ENCODE measurements around the gene NFKBIA. TPM values are rescaled to one million over a fixed set of nuclear protein-coding genes. Genes with fewer than 3 reads are reported as not detected.
"Not testable (repeated sequence)": the region's sequence is repeated elsewhere in the genome, so short reads cannot be mapped to it uniquely, and the experiment has no call there.

Gene NFKBIA
- total and polyA plus RNA-seq, 4 donors, result 46.9 to 204 (median 86.3) TPM

GRCh38 chr14:35355981-35356841 lies 48.3 kb downstream of the NFKBIA start:
- WGBS, result 28% methylated on average over 5 of the region's 5 CpGs
- Histone ChIP-seq H3K4me1 (ENCODE audit: control insufficient read depth in 4 of 4, insufficient read depth in 4 of 4, low read length in 3 of 4) (peaks cover 14 to 45% (median 19%) of the 10 kb centered on the region in 4 donors), H3K9ac (ENCODE audit: low read depth in 1 of 2, low read length in 2 of 2) (peak overlapping the region in 1 of 2 donors; percentile 29), H3K4me3 (ENCODE audit: low read depth in 1 of 3, low read length in 3 of 3) (no peak overlapping the region), H3K27me3 (ENCODE audit: control insufficient read depth in 4 of 4, insufficient read depth in 4 of 4, low read length in 3 of 4) (no peaks in the 10 kb centered on the region), H3K36me3 (ENCODE audit: control insufficient read depth in 4 of 4, insufficient read depth in 3 of 4, low read depth in 1 of 4, low read length in 3 of 4) (no peaks in the 10 kb centered on the region), H3K27ac (ENCODE audit: low read depth in 1 of 2, low read length in 2 of 2) (peak overlapping the region; percentile 82 to 84), H3K9me3 (ENCODE audit: control insufficient read depth in 4 of 4, low read length in 3 of 4) (no peaks in the 10 kb centered on the region)
- TF ChIP-seq JUND (IDR thresholded peaks at IDR 0.05) (peak; percentile 58 to 70), FOXA1 (IDR thresholded peaks at IDR 0.05) (peak; percentile 45), ATF3 (IDR thresholded peaks at IDR 0.05) (peak; percentile 70), REST (IDR thresholded peaks at IDR 0.05) (peak; percentile 31), HNF4G (IDR thresholded peaks at IDR 0.05) (peak; percentile 54), SP1 (IDR thresholded peaks at IDR 0.05) (peak; percentile 94), MAX (IDR thresholded peaks at IDR 0.05) (no peak), ZBTB33 (IDR thresholded peaks at IDR 0.05) (peak; percentile 50), RAD21 (IDR thresholded peaks at IDR 0.05) (peak in 1 of 2 donors; percentile 32), TAF1 (conservative IDR thresholded peaks at IDR 0.05) (no peak), HNF4A (conservative IDR thresholded peaks at IDR 0.05) (peak; percentile 89 to 90), YY1 (IDR thresholded peaks at IDR 0.05) (peak; percentile 51), CTCF (IDR thresholded peaks at IDR 0.05; ENCODE audit: low read depth, low read length, missing input control) (no peak), EGR1 (IDR thresholded peaks at IDR 0.05; ENCODE audit: low read depth in 2 of 2) (peak in 1 of 2 donors; percentile 59), GABPA (IDR thresholded peaks at IDR 0.05 in 1 of 2, conservative IDR thresholded peaks at IDR 0.05 in 1 of 2) (peak in 1 of 2 donors; percentile 72), RXRA (IDR thresholded peaks at IDR 0.05) (peak; percentile 94 to 95), NR2F2 (IDR thresholded peaks at IDR 0.05) (no peak), FOXA2 (IDR thresholded peaks at IDR 0.05) (peak; percentile 51)
- no peak for DNase-seq (ENCODE audit: low spot score)

- H3K27me3 ChIP-seq (ENCODE audit: control insufficient read depth in 4 of 4, insufficient read depth in 4 of 4, low read length in 3 of 4); H3K9ac ChIP-seq (ENCODE audit: low read depth in 1 of 2, low read length in 2 of 2); H3K9me3 ChIP-seq (ENCODE audit: control insufficient read depth in 4 of 4, low read length in 3 of 4); H3K36me3 ChIP-seq (ENCODE audit: control insufficient read depth in 4 of 4, insufficient read depth in 3 of 4, low read depth in 1 of 4, low read length in 3 of 4); H3K4me3 ChIP-seq (ENCODE audit: low read depth in 1 of 3, low read length in 3 of 3); DNase-seq (ENCODE audit: low spot score): not testable (repeated sequence)
- 95% methylated on average over 6 of the region's 6 CpGs for WGBS
- Histone ChIP-seq H3K27ac (ENCODE audit: low read depth in 1 of 2, low read length in 2 of 2) (peak overlapping the region; percentile 82 to 84), H3K4me1 (ENCODE audit: control insufficient read depth in 4 of 4, insufficient read depth in 4 of 4, low read length in 3 of 4) (peaks cover 14 to 45% (median 19%) of the 10 kb centered on the region in 4 donors)
These were observed 49.3 kb downstream of the NFKBIA start for GRCh38 chr14:35355235-35355634.

All from liver (tissue), 9 donors.